RWPE2 (cell line): ENCODE results near the gene GOLGA7B.

Experiments
- ATAC-seq: fragments of 200-7000 bp; cut with Tn5 transposase; 3 replicates; pipeline ENCODE4 v1.9.1; 2021; ENCODE audit warnings: low read depth
- DNase-seq: peaks from one replicate; pipeline ENCODE4 v3.0.0-alpha.2; 2020; ENCODE audit warnings: low spot score
- H3K27ac ChIP-seq: fragments of 450-650 bp; 2 replicates; pipeline ENCODE4 v1.5.1; 2017; ENCODE audit warnings: mild to moderate bottlenecking; ENCODE audit not compliant: poor library complexity, severe bottlenecking
- H3K27me3 ChIP-seq: fragments of 250-450 bp; sonication (Bioruptor Pico); 2 replicates; pipeline ENCODE4 v1.5.1; 2021; ENCODE audit warnings: mild to moderate bottlenecking, moderate library complexity; ENCODE audit not compliant: insufficient read depth, poor library complexity, severe bottlenecking
- H3K36me3 ChIP-seq: fragments of 250-450 bp; sonication (Bioruptor Pico); 2 replicates; pipeline ENCODE4 v1.5.1; 2020; ENCODE audit warnings: low read depth, mild to moderate bottlenecking, moderate library complexity
- H3K4me1 ChIP-seq: fragments of 250-450 bp; sonication (Bioruptor Pico); 2 replicates; pipeline ENCODE4 v1.5.1; 2021; ENCODE audit warnings: mild to moderate bottlenecking, moderate library complexity; ENCODE audit not compliant: insufficient read depth, poor library complexity, severe bottlenecking
- H3K4me3 ChIP-seq: fragments of 250-450 bp; sonication (Bioruptor Pico); 2 replicates; pipeline ENCODE4 v1.5.1; 2021; ENCODE audit warnings: mild to moderate bottlenecking, moderate library complexity; ENCODE audit not compliant: severe bottlenecking
- H3K9me3 ChIP-seq: fragments of 250-450 bp; sonication (Bioruptor Pico); 2 replicates; pipeline ENCODE4 v1.5.1; 2021; ENCODE audit warnings: mild to moderate bottlenecking, moderate library complexity; ENCODE audit not compliant: severe bottlenecking
- TF ChIP-seq, protein P1 (sequence below): fragments of 450-650 bp; IDR thresholded peaks from one replicate; pipeline ENCODE4 v1.5.1; 2017; ENCODE audit warnings: mild to moderate bottlenecking, moderate library complexity; ENCODE audit not compliant: poor library complexity, severe bottlenecking

The GOLGA7B gene

GRCh38 chr10:97876402-97876801 is 26.8 kb downstream of the GOLGA7B start:
- Histone ChIP-seq H3K9me3 (no peaks in the 10 kb centered on the region), H3K27me3 (no peaks in the 10 kb centered on the region), H3K4me1 (no peaks in the 10 kb centered on the region), H3K4me3 (no peak overlapping the region), H3K36me3 (no peaks in the 10 kb centered on the region), H3K27ac (no peak overlapping the region)
- TF ChIP-seq, protein P1, sequence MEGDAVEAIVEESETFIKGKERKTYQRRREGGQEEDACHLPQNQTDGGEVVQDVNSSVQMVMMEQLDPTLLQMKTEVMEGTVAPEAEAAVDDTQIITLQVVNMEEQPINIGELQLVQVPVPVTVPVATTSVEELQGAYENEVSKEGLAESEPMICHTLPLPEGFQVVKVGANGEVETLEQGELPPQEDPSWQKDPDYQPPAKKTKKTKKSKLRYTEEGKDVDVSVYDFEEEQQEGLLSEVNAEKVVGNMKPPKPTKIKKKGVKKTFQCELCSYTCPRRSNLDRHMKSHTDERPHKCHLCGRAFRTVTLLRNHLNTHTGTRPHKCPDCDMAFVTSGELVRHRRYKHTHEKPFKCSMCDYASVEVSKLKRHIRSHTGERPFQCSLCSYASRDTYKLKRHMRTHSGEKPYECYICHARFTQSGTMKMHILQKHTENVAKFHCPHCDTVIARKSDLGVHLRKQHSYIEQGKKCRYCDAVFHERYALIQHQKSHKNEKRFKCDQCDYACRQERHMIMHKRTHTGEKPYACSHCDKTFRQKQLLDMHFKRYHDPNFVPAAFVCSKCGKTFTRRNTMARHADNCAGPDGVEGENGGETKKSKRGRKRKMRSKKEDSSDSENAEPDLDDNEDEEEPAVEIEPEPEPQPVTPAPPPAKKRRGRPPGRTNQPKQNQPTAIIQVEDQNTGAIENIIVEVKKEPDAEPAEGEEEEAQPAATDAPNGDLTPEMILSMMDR, result no peak
- ATAC-seq, result no peak
- DNase-seq, result no peak

GRCh38 chr10:97879241-97879640 is 29.6 kb downstream of the GOLGA7B start:
- Histone ChIP-seq H3K4me1 (peaks cover 14% of the 10 kb centered on the region), H3K27me3 (no peaks in the 10 kb centered on the region), H3K27ac (no peak overlapping the region), H3K36me3 (no peaks in the 10 kb centered on the region), H3K4me3 (no peak overlapping the region), H3K9me3 (no peaks in the 10 kb centered on the region)
- DNase-seq (no peak), ATAC-seq (no peak)
- TF ChIP-seq, protein P1, result no peak

- Histone ChIP-seq H3K9me3 (no peaks in the 10 kb centered on the region), H3K36me3 (no peaks in the 10 kb centered on the region), H3K27ac (no peak overlapping the region), H3K4me1 (peaks cover 14% of the 10 kb centered on the region), H3K4me3 (no peak overlapping the region), H3K27me3 (no peaks in the 10 kb centered on the region)
- ATAC-seq (no peak), DNase-seq (no peak)
- TF ChIP-seq, protein P1, result no peak
These were observed 30.5 kb downstream of the GOLGA7B start for GRCh38 chr10:97880109-97880508.

- Histone ChIP-seq H3K27me3 (no peaks in the 10 kb centered on the region), H3K9me3 (no peaks in the 10 kb centered on the region), H3K4me1 (peaks cover 14% of the 10 kb centered on the region), H3K27ac (no peak overlapping the region), H3K4me3 (no peak overlapping the region), H3K36me3 (no peaks in the 10 kb centered on the region)
- peak; percentile 93 for DNase-seq
- TF ChIP-seq, protein P1, result no peak
- ATAC-seq, result peak; percentile 96
These were observed 32.8 kb downstream of the GOLGA7B start for GRCh38 chr10:97882142-97883091.

GRCh38 chr10:97883092-97883485 is 33.4 kb downstream of the GOLGA7B start:
- Histone ChIP-seq H3K4me3 (no peak overlapping the region), H3K27ac (no peak overlapping the region), H3K4me1 (peaks cover 14% of the 10 kb centered on the region), H3K9me3 (no peaks in the 10 kb centered on the region), H3K36me3 (no peaks in the 10 kb centered on the region), H3K27me3 (no peaks in the 10 kb centered on the region)
- DNase-seq (no peak), ATAC-seq (no peak)
- TF ChIP-seq, protein P1, result no peak
